ENCODE data around the gene POU3F2.

Gene POU3F2

GRCh38 chr6:98831057-98831958, 3.1 kb upstream of the POU3F2 start:
- DNase-seq: peak; percentile 60

GRCh38 chr6:98831959-98832283, 2.5 kb upstream of the POU3F2 start:
- DNase-seq: no peak

- DNase-seq: peak; percentile 58
These were observed 1.9 kb upstream of the POU3F2 start for GRCh38 chr6:98832284-98833056.

- peak; percentile 65 for DNase-seq
These were observed 1.4 kb upstream of the POU3F2 start for GRCh38 chr6:98833057-98833306.

- DNase-seq: no peak
These were observed 891 bp upstream of the POU3F2 start for GRCh38 chr6:98833307-98834059.

- no peak for DNase-seq
These were observed 1.0 kb downstream of the POU3F2 start for GRCh38 chr6:98835149-98836024.

- DNase-seq: peak; percentile 73
These were observed 1.9 kb downstream of the POU3F2 start for GRCh38 chr6:98836025-98836961.

- no peak for DNase-seq
These were observed 2.9 kb downstream of the POU3F2 start for GRCh38 chr6:98836962-98837944.

GRCh38 chr6:98838032-98838431, 3.7 kb downstream of the POU3F2 start:
- no peak for DNase-seq

GRCh38 chr6:98838975-98839374, 4.6 kb downstream of the POU3F2 start:
- no peak for DNase-seq

- DNase-seq: peak; percentile 47
These were observed 5.5 kb downstream of the POU3F2 start for GRCh38 chr6:98839781-98840361.

- no peak for DNase-seq
These were observed 6.0 kb downstream of the POU3F2 start for GRCh38 chr6:98840385-98840784.

- DNase-seq: peak; percentile 19
These were observed 6.7 kb downstream of the POU3F2 start for GRCh38 chr6:98840996-98841513.

- no peak for DNase-seq
These were observed 7.4 kb downstream of the POU3F2 start for GRCh38 chr6:98841621-98842341.

- DNase-seq: no peak
These were observed 8.2 kb downstream of the POU3F2 start for GRCh38 chr6:98842342-98843180.

- peak; percentile 90 for DNase-seq
These were observed 9.2 kb downstream of the POU3F2 start for GRCh38 chr6:98843271-98844243.

Data from NCI-H748 treated with DMSO at 0.1 percent for 48 hours (cell line).